GM18861 (cell line): ENCODE data around the gene SPACA1.

ENCODE experiments used
- ATAC-seq: cut with Tn5 transposase; IDR thresholded peaks from one replicate; pipeline ENCODE4 v1.9.1; 2021; ENCODE audit not compliant: unreplicated experiment

The SPACA1 gene

GRCh38 chr6:88089708-88090107 is 42.1 kb downstream of the SPACA1 start:
- no peak for ATAC-seq

DNA sequence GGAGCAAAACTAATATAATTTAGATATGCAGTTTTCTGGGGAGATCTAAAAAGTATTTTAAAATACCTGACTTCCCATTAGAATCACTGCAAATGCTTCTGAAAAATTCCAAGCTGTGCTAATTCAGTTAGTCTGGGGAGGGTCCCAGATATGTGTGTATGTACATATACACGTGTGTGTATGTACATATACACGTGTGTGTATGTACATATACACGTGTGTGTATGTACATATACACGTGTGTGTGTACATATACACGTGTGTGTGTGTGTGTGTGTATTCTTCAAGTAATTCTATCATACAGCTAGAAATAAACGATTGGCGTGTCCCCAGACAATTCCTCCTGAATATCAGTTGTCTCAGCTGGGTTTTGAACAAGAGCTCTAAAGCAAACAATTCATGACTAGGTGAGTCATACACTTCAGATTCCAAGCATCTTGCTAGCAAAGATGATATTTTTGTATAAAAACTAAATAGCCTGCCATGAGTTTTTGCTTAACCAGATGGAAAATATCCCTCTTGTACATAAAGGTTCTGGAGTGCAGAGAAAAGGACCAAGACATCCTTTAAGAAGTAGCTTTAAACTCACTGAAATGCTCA is 58.2 kb downstream of the SPACA1 start:
- ATAC-seq, result no peak

GRCh38 chr6:88107241-88107640 is 59.6 kb downstream of the SPACA1 start:
- ATAC-seq, result no peak

- no peak for ATAC-seq
Observed at GRCh38 chr6:88111991-88112390, 64.3 kb downstream of the SPACA1 start.

GRCh38 chr6:88114838-88115237 is 67.2 kb downstream of the SPACA1 start:
- no peak for ATAC-seq

GRCh38 chr6:88115307-88115706 is 67.7 kb downstream of the SPACA1 start:
- no peak for ATAC-seq

DNA sequence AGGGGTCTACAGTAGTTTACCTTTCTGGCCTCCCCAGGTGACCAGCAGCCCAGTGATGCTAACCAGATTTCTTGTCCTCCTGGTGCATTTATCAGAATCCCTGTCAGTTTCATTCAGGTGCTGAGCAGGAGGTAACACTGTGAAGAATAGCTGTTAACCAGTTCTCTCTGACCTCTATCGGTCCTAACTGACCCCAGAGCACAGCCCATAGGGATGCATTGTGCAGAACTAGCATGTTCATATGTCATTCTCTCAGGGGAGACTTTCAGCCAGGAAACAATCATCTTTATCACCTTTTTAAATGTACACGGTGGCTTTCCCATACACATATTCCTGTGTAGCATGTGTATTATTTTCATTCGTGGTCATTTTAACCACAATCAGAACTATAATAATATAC is 68.6 kb downstream of the SPACA1 start:
- ATAC-seq, result no peak
